ENCODE data around the gene ARAP3.

ARAP3 gene

GRCh38 chr5:141662028-141662427, 20.0 kb downstream of the ARAP3 start:
- Histone ChIP-seq H3K4me1 (ENCODE audit: control insufficient read depth, insufficient read depth, low read length) (no peaks in the 10 kb centered on the region), H3K4me3 (ENCODE audit: low read depth, low read length) (no peak overlapping the region), H3K36me3 (ENCODE audit: control insufficient read depth, insufficient read depth, low read length) (peaks cover 3% of the 10 kb centered on the region), H3K9me3 (ENCODE audit: control insufficient read depth, insufficient read depth, low read length) (no peaks in the 10 kb centered on the region), H3K9ac (ENCODE audit: low read depth, low read length) (no peak overlapping the region), H3K27me3 (ENCODE audit: control insufficient read depth, insufficient read depth, low read length) (no peaks in the 10 kb centered on the region)

GRCh38 chr5:141657937-141658545, 24.0 kb downstream of the ARAP3 start:
- H3K36me3 ChIP-seq (ENCODE audit: control insufficient read depth, insufficient read depth, low read length), result peaks cover 18% of the 10 kb centered on the region
- H3K27me3 ChIP-seq (ENCODE audit: control insufficient read depth, insufficient read depth, low read length), result no peaks in the 10 kb centered on the region
- H3K9ac ChIP-seq (ENCODE audit: low read depth, low read length), result no peak overlapping the region
- H3K4me3 ChIP-seq (ENCODE audit: low read depth, low read length), result no peak overlapping the region
- H3K4me1 ChIP-seq (ENCODE audit: control insufficient read depth, insufficient read depth, low read length), result no peaks in the 10 kb centered on the region
- no peaks in the 10 kb centered on the region for H3K9me3 ChIP-seq (ENCODE audit: control insufficient read depth, insufficient read depth, low read length)

- no peaks in the 10 kb centered on the region for H3K9me3 ChIP-seq (ENCODE audit: control insufficient read depth, insufficient read depth, low read length)
- H3K4me1 ChIP-seq (ENCODE audit: control insufficient read depth, insufficient read depth, low read length), result no peaks in the 10 kb centered on the region
- peaks cover 18% of the 10 kb centered on the region for H3K36me3 ChIP-seq (ENCODE audit: control insufficient read depth, insufficient read depth, low read length)
- H3K27me3 ChIP-seq (ENCODE audit: control insufficient read depth, insufficient read depth, low read length), result no peaks in the 10 kb centered on the region
- no peak overlapping the region for H3K9ac ChIP-seq (ENCODE audit: low read depth, low read length)
- H3K4me3 ChIP-seq (ENCODE audit: low read depth, low read length), result no peak overlapping the region
These were observed 24.6 kb downstream of the ARAP3 start for GRCh38 chr5:141657404-141657803.

GRCh38 chr5:141656396-141656795, 25.6 kb downstream of the ARAP3 start:
- Histone ChIP-seq H3K9ac (ENCODE audit: low read depth, low read length) (no peak overlapping the region), H3K4me1 (ENCODE audit: control insufficient read depth, insufficient read depth, low read length) (no peaks in the 10 kb centered on the region), H3K9me3 (ENCODE audit: control insufficient read depth, insufficient read depth, low read length) (no peaks in the 10 kb centered on the region), H3K36me3 (ENCODE audit: control insufficient read depth, insufficient read depth, low read length) (peaks cover 16% of the 10 kb centered on the region), H3K4me3 (ENCODE audit: low read depth, low read length) (no peak overlapping the region), H3K27me3 (ENCODE audit: control insufficient read depth, insufficient read depth, low read length) (no peaks in the 10 kb centered on the region)

GRCh38 chr5:141655020-141655419, 27.0 kb downstream of the ARAP3 start:
- Histone ChIP-seq H3K4me1 (ENCODE audit: control insufficient read depth, insufficient read depth, low read length) (no peaks in the 10 kb centered on the region), H3K9ac (ENCODE audit: low read depth, low read length) (no peak overlapping the region), H3K36me3 (ENCODE audit: control insufficient read depth, insufficient read depth, low read length) (peaks cover 15% of the 10 kb centered on the region), H3K9me3 (ENCODE audit: control insufficient read depth, insufficient read depth, low read length) (no peaks in the 10 kb centered on the region), H3K27me3 (ENCODE audit: control insufficient read depth, insufficient read depth, low read length) (no peaks in the 10 kb centered on the region), H3K4me3 (ENCODE audit: low read depth, low read length) (no peak overlapping the region)

GRCh38 chr5:141654298-141654697, 27.7 kb downstream of the ARAP3 start:
- Histone ChIP-seq H3K4me1 (ENCODE audit: control insufficient read depth, insufficient read depth, low read length) (no peaks in the 10 kb centered on the region), H3K27me3 (ENCODE audit: control insufficient read depth, insufficient read depth, low read length) (no peaks in the 10 kb centered on the region), H3K9me3 (ENCODE audit: control insufficient read depth, insufficient read depth, low read length) (no peaks in the 10 kb centered on the region), H3K4me3 (ENCODE audit: low read depth, low read length) (no peak overlapping the region), H3K36me3 (ENCODE audit: control insufficient read depth, insufficient read depth, low read length) (peaks cover 15% of the 10 kb centered on the region), H3K9ac (ENCODE audit: low read depth, low read length) (no peak overlapping the region)

GRCh38 chr5:141651728-141652105, 30.3 kb downstream of the ARAP3 start:
- Histone ChIP-seq H3K4me3 (ENCODE audit: low read depth, low read length) (peak overlapping the region; percentile 66), H3K4me1 (ENCODE audit: control insufficient read depth, insufficient read depth, low read length) (no peaks in the 10 kb centered on the region), H3K9me3 (ENCODE audit: control insufficient read depth, insufficient read depth, low read length) (no peaks in the 10 kb centered on the region), H3K9ac (ENCODE audit: low read depth, low read length) (no peak overlapping the region), H3K36me3 (ENCODE audit: control insufficient read depth, insufficient read depth, low read length) (peaks cover 16% of the 10 kb centered on the region), H3K27me3 (ENCODE audit: control insufficient read depth, insufficient read depth, low read length) (no peaks in the 10 kb centered on the region)

GRCh38 chr5:141650851-141651727, 30.9 kb downstream of the ARAP3 start, which contains the start of gene FCHSD1:
FCHSD1 (minus strand) TSS chr5:141651418; CDS start chr5:141651368, 50 bp downstream.
- H3K27me3 ChIP-seq (ENCODE audit: control insufficient read depth, insufficient read depth, low read length), result no peaks in the 10 kb centered on the region
- peak within 1 kb of the TSS; percentile 24 for H3K9ac ChIP-seq (ENCODE audit: low read depth, low read length)
- H3K4me3 ChIP-seq (ENCODE audit: low read depth, low read length), result peak within 1 kb of the TSS; percentile 79
- peaks cover 17% of the 10 kb centered on the region for H3K36me3 ChIP-seq (ENCODE audit: control insufficient read depth, insufficient read depth, low read length)
- no peaks in the 10 kb centered on the region for H3K9me3 ChIP-seq (ENCODE audit: control insufficient read depth, insufficient read depth, low read length)
- H3K4me1 ChIP-seq (ENCODE audit: control insufficient read depth, insufficient read depth, low read length), result no peaks in the 10 kb centered on the region

- Histone ChIP-seq H3K4me3 (ENCODE audit: low read depth, low read length) (peak overlapping the region; percentile 79), H3K9me3 (ENCODE audit: control insufficient read depth, insufficient read depth, low read length) (no peaks in the 10 kb centered on the region), H3K9ac (ENCODE audit: low read depth, low read length) (no peak overlapping the region), H3K36me3 (ENCODE audit: control insufficient read depth, insufficient read depth, low read length) (peaks cover 15% of the 10 kb centered on the region), H3K4me1 (ENCODE audit: control insufficient read depth, insufficient read depth, low read length) (no peaks in the 10 kb centered on the region), H3K27me3 (ENCODE audit: control insufficient read depth, insufficient read depth, low read length) (no peaks in the 10 kb centered on the region)
These were observed 32.1 kb downstream of the ARAP3 start for GRCh38 chr5:141649972-141650371.

- H3K9ac ChIP-seq (ENCODE audit: low read depth, low read length), result no peak overlapping the region
- H3K36me3 ChIP-seq (ENCODE audit: control insufficient read depth, insufficient read depth, low read length), result peaks cover 18% of the 10 kb centered on the region
These were observed 32.9 kb downstream of the ARAP3 start for GRCh38 chr5:141649056-141649688.

GRCh38 chr5:141647851-141648250, 34.2 kb downstream of the ARAP3 start:
- H3K36me3 ChIP-seq (ENCODE audit: control insufficient read depth, insufficient read depth, low read length), result peaks cover 17% of the 10 kb centered on the region
- H3K4me3 ChIP-seq (ENCODE audit: low read depth, low read length), result no peak overlapping the region
- no peak overlapping the region for H3K9ac ChIP-seq (ENCODE audit: low read depth, low read length)
- H3K27me3 ChIP-seq (ENCODE audit: control insufficient read depth, insufficient read depth, low read length), result no peaks in the 10 kb centered on the region
- no peaks in the 10 kb centered on the region for H3K4me1 ChIP-seq (ENCODE audit: control insufficient read depth, insufficient read depth, low read length)
- no peaks in the 10 kb centered on the region for H3K9me3 ChIP-seq (ENCODE audit: control insufficient read depth, insufficient read depth, low read length)

More at GRCh38 chr5:141649056-141649688, 32.9 kb downstream of the ARAP3 start:
- no peak overlapping the region for H3K4me3 ChIP-seq (ENCODE audit: low read depth, low read length)
- no peaks in the 10 kb centered on the region for H3K27me3 ChIP-seq (ENCODE audit: control insufficient read depth, insufficient read depth, low read length)
- H3K9me3 ChIP-seq (ENCODE audit: control insufficient read depth, insufficient read depth, low read length), result no peaks in the 10 kb centered on the region
- no peaks in the 10 kb centered on the region for H3K4me1 ChIP-seq (ENCODE audit: control insufficient read depth, insufficient read depth, low read length)
